ENCODE measurements around the gene CAMK2D. TPM values are rescaled to one million over a fixed set of nuclear protein-coding genes. Genes with fewer than 3 reads are reported as not detected.

Gene CAMK2D
- total RNA-seq, 1 donor from 2014 or later, result 19.7 TPM

DNA sequence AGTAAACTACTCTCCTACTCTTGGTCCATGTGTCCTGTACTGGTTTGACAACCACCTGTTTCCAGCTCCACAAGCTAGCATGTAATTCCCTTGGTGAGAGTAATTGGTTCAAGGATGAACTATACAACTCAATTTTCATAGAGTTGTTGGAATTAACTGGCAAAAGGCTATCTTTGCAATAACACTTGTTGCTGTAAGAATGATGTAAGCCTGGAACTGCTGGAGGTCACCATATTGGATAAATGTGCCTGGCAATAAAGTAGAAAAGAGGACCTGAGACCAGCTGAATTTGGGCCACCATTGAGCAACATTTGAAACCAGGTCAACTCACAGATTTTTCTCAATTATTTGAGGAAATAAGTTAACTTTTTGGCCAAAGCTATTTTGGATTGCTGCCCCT lies 175.5 kb downstream of the CAMK2D start:
- peaks cover 8% of the 10 kb centered on the region for H3K4me1 Mint-ChIP-seq (ENCODE audit: unreplicated experiment)
- no peak for DNase-seq (ENCODE audit: low spot score)
- no peak overlapping the region for H3K4me3 Mint-ChIP-seq (ENCODE audit: unreplicated experiment)
- H3K36me3 Mint-ChIP-seq (ENCODE audit: low read depth, unreplicated experiment), result no peaks in the 10 kb centered on the region
- no peaks in the 10 kb centered on the region for H3K9me3 Mint-ChIP-seq (ENCODE audit: unreplicated experiment)
- no peak overlapping the region for H3K27ac Mint-ChIP-seq (ENCODE audit: unreplicated experiment)
- no peak for TF ChIP-seq CTCF (IDR thresholded peaks at IDR 0.05; ENCODE audit: unreplicated experiment)
- no peaks in the 10 kb centered on the region for H3K27me3 Mint-ChIP-seq (ENCODE audit: unreplicated experiment)

- H3K27ac Mint-ChIP-seq (ENCODE audit: unreplicated experiment), result peak overlapping the region; percentile 17
- no peak overlapping the region for H3K4me3 Mint-ChIP-seq (ENCODE audit: unreplicated experiment)
- no peaks in the 10 kb centered on the region for H3K27me3 Mint-ChIP-seq (ENCODE audit: unreplicated experiment)
- H3K9me3 Mint-ChIP-seq (ENCODE audit: unreplicated experiment), result no peaks in the 10 kb centered on the region
- DNase-seq (ENCODE audit: low spot score), result no peak
- no peaks in the 10 kb centered on the region for H3K36me3 Mint-ChIP-seq (ENCODE audit: low read depth, unreplicated experiment)
- no peak for TF ChIP-seq CTCF (IDR thresholded peaks at IDR 0.05; ENCODE audit: unreplicated experiment)
- peaks cover 8% of the 10 kb centered on the region for H3K4me1 Mint-ChIP-seq (ENCODE audit: unreplicated experiment)
Observed at GRCh38 chr4:113584407-113585150, 177.0 kb downstream of the CAMK2D start.

DNA sequence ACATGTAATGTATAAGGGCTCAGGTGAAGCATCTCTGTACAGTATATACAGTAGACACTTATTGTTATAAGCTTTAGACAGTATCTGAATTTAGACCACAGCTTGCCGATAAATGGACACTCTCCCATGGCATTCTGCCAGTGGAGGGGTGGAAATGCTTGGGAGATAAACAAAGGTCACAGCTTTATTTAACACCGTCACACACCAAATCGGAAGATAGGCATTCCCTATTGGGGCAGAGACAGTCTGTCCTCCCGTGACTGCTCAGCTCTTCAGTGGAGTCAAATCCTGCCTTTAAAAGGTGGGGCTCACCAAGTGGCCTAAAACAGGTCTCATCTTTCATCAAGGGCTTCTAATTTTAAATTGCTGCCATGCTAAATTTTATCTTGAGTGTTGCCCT lies 178.8 kb downstream of the CAMK2D start:
- no peak overlapping the region for H3K27ac Mint-ChIP-seq (ENCODE audit: unreplicated experiment)
- DNase-seq (ENCODE audit: low spot score), result no peak
- H3K9me3 Mint-ChIP-seq (ENCODE audit: unreplicated experiment), result no peaks in the 10 kb centered on the region
- H3K4me1 Mint-ChIP-seq (ENCODE audit: unreplicated experiment), result peaks cover 4% of the 10 kb centered on the region
- H3K4me3 Mint-ChIP-seq (ENCODE audit: unreplicated experiment), result no peak overlapping the region
- TF ChIP-seq CTCF (IDR thresholded peaks at IDR 0.05; ENCODE audit: unreplicated experiment), result no peak
- H3K36me3 Mint-ChIP-seq (ENCODE audit: low read depth, unreplicated experiment), result no peaks in the 10 kb centered on the region
- no peaks in the 10 kb centered on the region for H3K27me3 Mint-ChIP-seq (ENCODE audit: unreplicated experiment)

GRCh38 chr4:113579360-113579759 lies 182.2 kb downstream of the CAMK2D start:
- TF ChIP-seq CTCF (IDR thresholded peaks at IDR 0.05; ENCODE audit: unreplicated experiment), result no peak
- no peak overlapping the region for H3K4me3 Mint-ChIP-seq (ENCODE audit: unreplicated experiment)
- peaks cover 10% of the 10 kb centered on the region for H3K4me1 Mint-ChIP-seq (ENCODE audit: unreplicated experiment)
- H3K36me3 Mint-ChIP-seq (ENCODE audit: low read depth, unreplicated experiment), result no peaks in the 10 kb centered on the region
- H3K27me3 Mint-ChIP-seq (ENCODE audit: unreplicated experiment), result no peaks in the 10 kb centered on the region
- DNase-seq (ENCODE audit: low spot score), result no peak
- no peaks in the 10 kb centered on the region for H3K9me3 Mint-ChIP-seq (ENCODE audit: unreplicated experiment)
- H3K27ac Mint-ChIP-seq (ENCODE audit: unreplicated experiment), result no peak overlapping the region

- H3K27ac Mint-ChIP-seq (ENCODE audit: unreplicated experiment), result no peak overlapping the region
- no peaks in the 10 kb centered on the region for H3K36me3 Mint-ChIP-seq (ENCODE audit: low read depth, unreplicated experiment)
- H3K4me3 Mint-ChIP-seq (ENCODE audit: unreplicated experiment), result no peak overlapping the region
- H3K4me1 Mint-ChIP-seq (ENCODE audit: unreplicated experiment), result peaks cover 12% of the 10 kb centered on the region
- no peak for TF ChIP-seq CTCF (IDR thresholded peaks at IDR 0.05; ENCODE audit: unreplicated experiment)
- no peaks in the 10 kb centered on the region for H3K9me3 Mint-ChIP-seq (ENCODE audit: unreplicated experiment)
- DNase-seq (ENCODE audit: low spot score), result no peak
- no peaks in the 10 kb centered on the region for H3K27me3 Mint-ChIP-seq (ENCODE audit: unreplicated experiment)
Observed at GRCh38 chr4:113576947-113577678, 184.4 kb downstream of the CAMK2D start.

Data from endothelial cell (in vitro differentiated cells).